HG03439 (cell line): ENCODE results near the gene GSE1.

ENCODE experiments used
- ATAC-seq: cut with Tn5 transposase; IDR thresholded peaks from one replicate; pipeline ENCODE4 v1.9.1; 2021; ENCODE audit warnings: mild to moderate bottlenecking, moderate library complexity; ENCODE audit not compliant: unreplicated experiment

GSE1 gene

GRCh38 chr16:85631802-85632393 is 18.8 kb downstream of the GSE1 start:
- no peak for ATAC-seq

DNA sequence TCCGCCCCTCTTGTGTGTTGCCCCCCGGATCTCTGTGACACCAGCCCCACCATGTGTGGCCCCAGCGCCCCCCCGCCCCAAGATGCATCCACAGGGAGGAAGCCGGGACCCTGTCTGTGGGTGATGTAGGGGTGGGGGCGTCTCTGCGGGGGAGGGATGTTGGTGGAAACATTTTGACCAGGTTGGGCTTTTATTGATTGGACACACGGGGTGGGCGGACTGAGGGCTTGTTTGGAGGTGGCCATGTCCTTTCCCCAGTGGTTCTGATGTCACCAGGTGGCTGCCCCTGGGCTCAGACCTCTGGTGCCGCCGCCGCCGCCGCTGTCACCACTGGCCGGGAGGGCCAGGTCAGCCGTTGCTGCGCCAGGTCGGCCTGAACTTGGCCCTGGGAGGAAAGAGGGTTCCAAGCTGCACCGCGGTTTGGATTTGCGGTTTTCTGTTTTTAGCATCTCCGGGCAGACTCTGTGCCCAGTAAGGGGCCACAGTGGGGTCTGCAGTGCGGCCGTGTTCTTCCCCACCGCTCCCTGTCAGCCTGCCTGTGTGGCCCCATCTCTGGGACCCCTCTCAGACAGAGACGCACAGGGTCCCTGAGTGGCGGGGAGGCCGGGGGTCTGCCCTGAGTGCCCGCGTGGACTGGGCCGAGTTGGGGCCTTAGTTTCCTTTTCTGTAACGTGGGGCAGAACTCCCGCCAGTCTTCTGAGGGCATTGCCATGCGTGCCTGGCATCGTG is 19.8 kb downstream of the GSE1 start:
- ATAC-seq = no peak

GRCh38 chr16:85633438-85633743 is 20.3 kb downstream of the GSE1 start:
- no peak for ATAC-seq

DNA sequence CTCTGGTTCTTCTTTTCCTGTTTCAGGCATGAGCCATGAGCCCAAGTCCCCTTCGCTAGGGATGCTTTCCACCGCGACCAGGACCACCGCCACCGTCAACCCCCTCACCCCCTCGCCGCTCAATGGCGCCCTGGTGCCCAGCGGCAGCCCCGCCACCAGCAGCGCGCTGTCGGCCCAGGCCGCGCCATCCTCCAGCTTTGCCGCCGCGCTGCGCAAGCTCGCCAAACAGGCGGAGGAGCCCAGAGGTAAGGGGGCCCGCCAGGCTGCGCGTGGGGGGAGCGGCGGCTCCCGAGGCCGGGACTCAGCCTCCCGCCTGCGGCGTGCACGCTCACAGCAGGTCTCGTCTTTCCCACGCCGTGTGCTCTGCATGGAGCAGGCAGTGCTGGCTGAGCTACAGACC is 20.8 kb downstream of the GSE1 start:
- no peak for ATAC-seq

GRCh38 chr16:85634747-85635544 is 21.8 kb downstream of the GSE1 start:
- no peak for ATAC-seq

GRCh38 chr16:85635545-85636140 is 22.5 kb downstream of the GSE1 start:
- ATAC-seq = no peak

- ATAC-seq = no peak
These were observed 23.2 kb downstream of the GSE1 start for GRCh38 chr16:85636234-85636812.

GRCh38 chr16:85637061-85637807 is 24.1 kb downstream of the GSE1 start:
- ATAC-seq = no peak

DNA sequence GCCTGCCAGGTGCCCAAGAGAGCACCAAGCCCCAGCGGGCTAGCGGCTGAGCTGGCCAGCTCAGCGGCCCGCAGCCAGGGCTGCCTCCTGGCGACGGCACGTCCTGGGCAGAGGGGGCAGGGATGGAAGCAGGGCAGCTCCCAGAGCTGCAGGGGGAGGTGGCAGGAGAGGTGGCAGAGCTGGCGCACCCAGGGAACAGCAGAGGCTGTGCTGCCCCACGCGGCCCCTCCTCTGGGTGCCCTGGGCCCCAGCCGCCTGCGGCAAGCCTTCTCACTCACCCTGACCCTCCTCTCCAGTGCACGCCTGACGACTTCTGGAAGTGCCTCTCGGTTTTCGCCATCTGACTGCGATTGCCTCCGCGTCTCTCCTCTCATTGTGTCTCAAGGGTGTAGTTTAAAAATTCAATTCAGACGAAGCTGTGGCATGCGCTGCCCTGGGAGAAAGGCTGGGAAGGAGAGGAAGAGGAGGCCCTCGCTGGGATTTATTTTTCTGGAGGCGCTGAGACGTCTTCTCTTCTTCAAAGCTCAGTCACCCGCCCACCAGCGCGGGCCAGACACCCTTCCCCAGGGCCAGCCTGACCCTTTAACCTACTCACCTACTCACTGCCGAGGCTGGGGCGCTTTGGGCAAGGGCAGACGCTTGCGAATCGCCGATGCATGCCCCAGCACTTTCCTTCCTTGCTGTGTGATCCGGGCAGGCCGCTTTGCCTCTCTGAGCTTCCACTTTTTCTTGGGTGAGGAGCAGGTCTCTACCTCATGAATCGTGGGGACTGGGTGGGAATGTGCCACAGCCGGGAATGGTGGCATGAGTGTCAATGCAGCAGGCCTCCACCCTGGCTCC is 24.9 kb downstream of the GSE1 start:
- ATAC-seq = no peak

- no peak for ATAC-seq
These were observed 25.7 kb downstream of the GSE1 start for GRCh38 chr16:85638695-85639409.

DNA sequence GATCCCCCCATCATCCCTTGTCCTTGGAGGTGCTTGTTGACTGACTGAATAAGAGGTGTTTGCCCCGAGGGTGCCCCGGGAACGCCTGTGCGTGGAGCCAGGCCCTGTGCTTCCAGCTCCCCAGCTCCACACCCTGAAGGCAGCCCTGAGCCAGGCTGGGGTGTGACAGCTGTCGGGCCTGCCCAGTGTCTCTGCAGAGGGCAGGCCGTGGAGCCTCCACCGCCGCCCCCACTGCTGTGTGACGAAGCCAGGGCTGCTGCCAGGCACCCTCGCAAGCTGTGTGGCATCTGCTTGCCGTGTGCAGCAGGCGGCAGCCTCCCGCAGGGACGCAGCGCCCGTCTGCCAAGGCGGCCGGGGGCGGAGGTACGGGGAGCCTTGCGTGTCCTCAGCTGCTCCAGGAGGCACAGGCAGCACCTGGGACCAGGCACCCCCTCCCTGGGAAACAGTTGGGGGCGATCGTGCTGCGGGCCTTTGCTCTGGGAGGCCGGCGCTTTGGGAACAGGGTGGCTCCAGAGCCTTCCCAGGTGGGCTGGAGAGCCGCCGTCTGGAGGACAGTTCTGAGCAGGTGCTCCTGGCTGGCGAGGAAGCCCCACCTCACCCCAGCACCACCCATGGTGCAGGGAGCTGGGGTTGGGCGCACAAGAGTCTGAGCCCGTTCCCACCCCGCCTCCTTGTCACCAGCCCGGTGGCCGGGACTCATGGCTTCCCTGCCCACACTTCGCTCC is 26.6 kb downstream of the GSE1 start:
- ATAC-seq = no peak

DNA sequence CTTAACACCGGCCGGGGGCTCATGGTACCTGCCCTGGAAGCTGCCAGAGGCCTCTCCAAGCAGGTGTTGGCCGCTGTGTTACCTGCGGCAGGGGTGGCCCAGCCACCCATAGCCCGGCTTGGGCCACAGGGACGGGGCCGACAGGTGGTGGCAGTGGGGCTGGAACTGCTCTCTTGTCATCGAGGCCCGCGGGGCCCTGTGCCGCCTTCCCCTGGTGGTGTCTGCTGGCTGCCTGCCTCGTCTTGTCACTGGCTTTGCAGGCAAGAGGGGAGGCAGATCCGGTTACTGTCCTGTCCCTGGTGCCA is 27.1 kb downstream of the GSE1 start:
- ATAC-seq = no peak

DNA sequence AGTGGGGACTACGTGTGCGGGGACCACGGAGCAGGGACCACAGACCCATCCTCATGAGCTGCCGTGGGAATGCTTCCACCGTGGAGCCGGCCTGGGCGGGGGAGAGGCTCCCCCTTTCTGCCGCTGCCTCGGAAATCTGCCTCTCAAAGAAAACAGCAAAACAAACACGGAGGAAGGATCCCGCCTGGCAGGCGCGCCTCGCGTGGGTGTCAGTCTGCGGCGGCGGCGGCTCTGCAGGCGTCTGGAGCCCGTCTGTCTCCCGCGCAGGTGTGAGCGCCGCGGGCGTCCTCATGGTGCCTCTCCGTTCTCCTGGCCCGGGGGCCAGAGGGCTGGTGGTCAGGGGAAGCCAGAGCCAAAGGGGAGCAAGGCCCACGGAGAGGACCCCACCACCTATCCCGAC is 27.5 kb downstream of the GSE1 start:
- ATAC-seq = no peak

DNA sequence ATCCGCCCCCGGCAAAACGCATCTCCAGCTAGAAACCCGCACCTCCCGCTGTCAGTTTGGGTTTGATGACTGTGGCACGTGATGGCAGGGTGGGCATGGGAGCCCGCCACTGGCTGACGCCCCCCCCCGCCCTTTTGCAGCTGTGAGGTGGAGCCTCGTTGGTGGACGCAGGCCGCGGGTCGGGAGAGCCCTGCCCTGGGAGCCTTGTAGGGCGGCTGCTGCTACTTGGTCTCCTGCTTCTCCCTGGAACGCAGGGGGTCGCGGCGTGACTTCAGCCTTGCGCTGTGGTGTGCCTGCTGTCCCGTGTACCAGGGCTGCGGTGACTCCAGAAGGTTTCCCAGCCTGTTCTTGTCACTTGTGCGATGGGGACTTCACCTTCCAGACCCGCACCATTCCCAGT is 28.2 kb downstream of the GSE1 start:
- no peak for ATAC-seq

- ATAC-seq = no peak
These were observed 28.7 kb downstream of the GSE1 start for GRCh38 chr16:85641776-85642176.

DNA sequence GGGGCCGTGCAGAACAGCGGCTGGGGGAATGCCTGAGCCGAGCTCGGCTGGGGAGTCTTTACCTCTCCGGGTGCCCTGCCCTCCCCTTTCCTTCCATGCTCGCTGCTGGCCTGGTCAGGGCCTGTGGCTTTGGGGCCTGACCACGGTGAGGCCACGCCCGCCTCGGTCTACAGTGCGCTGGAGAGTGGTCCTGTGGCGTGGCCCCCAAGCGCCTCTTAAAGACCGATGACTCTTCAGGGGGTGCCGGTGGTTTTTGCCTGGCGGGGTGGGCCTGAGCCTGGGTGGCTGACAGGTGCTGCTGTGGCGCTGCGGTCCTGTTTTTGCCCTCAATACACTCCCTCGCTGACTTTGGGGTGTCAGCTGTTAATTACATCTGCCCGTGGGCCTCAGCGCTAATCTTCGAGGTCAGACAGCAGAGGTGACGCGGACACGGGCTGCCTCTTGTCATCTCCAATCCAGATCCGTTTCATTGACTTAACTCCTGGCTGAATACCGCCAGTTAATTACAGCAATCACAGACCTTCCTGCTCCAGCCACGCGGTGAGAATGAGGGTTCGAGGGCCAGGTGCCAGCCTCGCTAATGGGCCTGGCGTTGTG is 29.7 kb downstream of the GSE1 start:
- ATAC-seq = no peak

GRCh38 chr16:85643631-85644030 is 30.5 kb downstream of the GSE1 start:
- ATAC-seq = no peak

- no peak for ATAC-seq
These were observed 31.1 kb downstream of the GSE1 start for GRCh38 chr16:85644093-85644712.
